ACC112 (cell line): ENCODE results near the gene DNAH12.

Source experiments
- H2AFZ ChIP-seq: fragments of 200-600 bp; sonication (generic); one replicate; pipeline ENCODE4 v1.6.0; 2017; ENCODE audit warnings: antibody characterized with exemption, low read length; ENCODE audit not compliant: unreplicated experiment
- H3K27ac ChIP-seq: fragments of 200-600 bp; sonication (generic); 2 replicates; pipeline ENCODE4 v1.5.1; 2014; ENCODE audit warnings: low read depth, mild to moderate bottlenecking, antibody characterized with exemption, low read length, moderate library complexity
- H3K27me3 ChIP-seq: fragments of 200-600 bp; sonication (generic); 2 replicates; pipeline ENCODE4 v1.6.1; 2014; ENCODE audit warnings: mild to moderate bottlenecking, antibody characterized with exemption, low read length, moderate library complexity, mixed read lengths; ENCODE audit not compliant: insufficient read depth
- H3K36me3 ChIP-seq: fragments of 200-600 bp; sonication (generic); 2 replicates; pipeline ENCODE4 v1.6.1; 2016; ENCODE audit warnings: mild to moderate bottlenecking, antibody characterized with exemption, low read length, moderate library complexity, mixed read lengths; ENCODE audit not compliant: insufficient read depth
- H3K4me1 ChIP-seq: fragments of 200-600 bp; sonication (generic); one replicate; pipeline ENCODE4 v1.6.1; 2016; ENCODE audit warnings: low read length, mixed read lengths; ENCODE audit not compliant: insufficient read depth, unreplicated experiment, control insufficient read depth
- H3K4me3 ChIP-seq: fragments of 200-600 bp; sonication (generic); 2 replicates; pipeline ENCODE4 v1.5.1; 2014; ENCODE audit warnings: mild to moderate bottlenecking, low read depth, low read length
- H3K79me2 ChIP-seq: fragments of 200-600 bp; sonication (generic); one replicate; pipeline ENCODE4 v1.6.0; 2016; ENCODE audit warnings: low read length; ENCODE audit not compliant: control insufficient read depth, unreplicated experiment, insufficient read depth

The DNAH12 gene

GRCh38 chr3:57278237-57278636, 265.9 kb downstream of the DNAH12 start:
- Histone ChIP-seq H3K27ac (no peak overlapping the region), H3K4me1 (peaks cover 13% of the 10 kb centered on the region)

GRCh38 chr3:57275393-57275792, 268.8 kb downstream of the DNAH12 start:
- H3K4me1 ChIP-seq = no peaks in the 10 kb centered on the region
- no peak overlapping the region for H2AFZ ChIP-seq
- H3K79me2 ChIP-seq = no peaks in the 10 kb centered on the region
- H3K4me3 ChIP-seq = no peak overlapping the region
- H3K36me3 ChIP-seq = peaks cover 10% of the 10 kb centered on the region
- H3K27me3 ChIP-seq = no peaks in the 10 kb centered on the region
- no peak overlapping the region for H3K27ac ChIP-seq

More at GRCh38 chr3:57278237-57278636, 265.9 kb downstream of the DNAH12 start:
- 0 out of 2 replicates have a peak, but pooled peaks cover 8% of the 10 kb centered on the region for H3K36me3 ChIP-seq
- H3K79me2 ChIP-seq = no peaks in the 10 kb centered on the region
- no peak overlapping the region for H3K4me3 ChIP-seq
- no peak overlapping the region for H2AFZ ChIP-seq
- no peaks in the 10 kb centered on the region for H3K27me3 ChIP-seq

- Histone ChIP-seq H3K36me3 (peaks cover 12% of the 10 kb centered on the region), H3K4me3 (no peak overlapping the region), H3K4me1 (no peaks in the 10 kb centered on the region)
Measured at GRCh38 chr3:57274845-57275244, 269.3 kb downstream of the DNAH12 start.

GRCh38 chr3:57268416-57268815, 275.7 kb downstream of the DNAH12 start:
- peaks cover 41% of the 10 kb centered on the region for H3K36me3 ChIP-seq

More at GRCh38 chr3:57274845-57275244, 269.3 kb downstream of the DNAH12 start:
- Histone ChIP-seq H3K27ac (no peak overlapping the region), H3K79me2 (no peaks in the 10 kb centered on the region), H2AFZ (no peak overlapping the region), H3K27me3 (no peaks in the 10 kb centered on the region)

GRCh38 chr3:57261929-57262328, 282.2 kb downstream of the DNAH12 start:
- H3K4me1 ChIP-seq = no peaks in the 10 kb centered on the region
- no peak overlapping the region for H3K4me3 ChIP-seq
- H2AFZ ChIP-seq = no peak overlapping the region
- H3K27ac ChIP-seq = no peak overlapping the region
- no peaks in the 10 kb centered on the region for H3K79me2 ChIP-seq
- H3K36me3 ChIP-seq = peaks cover 45% of the 10 kb centered on the region
- H3K27me3 ChIP-seq = no peaks in the 10 kb centered on the region

More at GRCh38 chr3:57268416-57268815, 275.7 kb downstream of the DNAH12 start:
- H3K4me3 ChIP-seq = no peak overlapping the region
- no peaks in the 10 kb centered on the region for H3K4me1 ChIP-seq
- H3K27me3 ChIP-seq = no peaks in the 10 kb centered on the region
- no peaks in the 10 kb centered on the region for H3K79me2 ChIP-seq
- H2AFZ ChIP-seq = no peak overlapping the region
- no peak overlapping the region for H3K27ac ChIP-seq

GRCh38 chr3:57261119-57261518, 283.0 kb downstream of the DNAH12 start:
- Histone ChIP-seq H3K79me2 (no peaks in the 10 kb centered on the region), H2AFZ (no peak overlapping the region), H3K36me3 (peaks cover 41% of the 10 kb centered on the region), H3K4me1 (no peaks in the 10 kb centered on the region), H3K27ac (no peak overlapping the region), H3K4me3 (no peak overlapping the region), H3K27me3 (no peaks in the 10 kb centered on the region)

GRCh38 chr3:57257678-57258077, 286.5 kb downstream of the DNAH12 start:
- Histone ChIP-seq H3K27ac (no peak overlapping the region), H3K4me1 (peaks cover 2% of the 10 kb centered on the region), H3K36me3 (peaks cover 19% of the 10 kb centered on the region), H3K4me3 (no peak overlapping the region), H3K79me2 (no peaks in the 10 kb centered on the region), H2AFZ (no peak overlapping the region), H3K27me3 (no peaks in the 10 kb centered on the region)

GRCh38 chr3:57256844-57257243, 287.3 kb downstream of the DNAH12 start:
- no peak overlapping the region for H3K27ac ChIP-seq
- H3K4me3 ChIP-seq = no peak overlapping the region
- H3K4me1 ChIP-seq = peaks cover 4% of the 10 kb centered on the region
- no peaks in the 10 kb centered on the region for H3K79me2 ChIP-seq
- peaks cover 16% of the 10 kb centered on the region for H3K36me3 ChIP-seq
- H2AFZ ChIP-seq = no peak overlapping the region
- no peaks in the 10 kb centered on the region for H3K27me3 ChIP-seq

- H3K27ac ChIP-seq = no peak overlapping the region
- H3K4me1 ChIP-seq = peaks cover 4% of the 10 kb centered on the region
- H3K27me3 ChIP-seq = no peaks in the 10 kb centered on the region
- H3K4me3 ChIP-seq = no peak overlapping the region
- H2AFZ ChIP-seq = no peak overlapping the region
- peaks cover 16% of the 10 kb centered on the region for H3K36me3 ChIP-seq
- no peaks in the 10 kb centered on the region for H3K79me2 ChIP-seq
Measured at GRCh38 chr3:57252404-57252803, 291.7 kb downstream of the DNAH12 start.

GRCh38 chr3:57244946-57245345, 299.2 kb downstream of the DNAH12 start:
- Histone ChIP-seq H3K27me3 (no peaks in the 10 kb centered on the region), H3K79me2 (no peaks in the 10 kb centered on the region), H3K4me1 (no peaks in the 10 kb centered on the region), H2AFZ (no peak overlapping the region), H3K4me3 (no peak overlapping the region), H3K27ac (no peak overlapping the region), H3K36me3 (peaks cover 28% of the 10 kb centered on the region)
